HepG2 (cell line): ENCODE measurements around the gene SLC4A7. TPM values are rescaled to one million over a fixed set of nuclear protein-coding genes. Genes with fewer than 3 reads are reported as not detected.

Experiments
- ARNT ChIP-seq: fragments of 450-650 bp; IDR thresholded peaks from 2 replicates; pipeline ENCODE4 v1.6.1; 2017
- ATF6 ChIP-seq: sonication (generic); formaldehyde crosslinking; conservative IDR thresholded peaks from 2 replicates; pipeline ENCODE4 v1.4.0; 2020; ENCODE audit warnings: missing genetic modification reagents
- KAT8 ChIP-seq: IDR thresholded peaks from 2 replicates; pipeline ENCODE4 v1.6.1; 2016; ENCODE audit warnings: missing genetic modification reagents, missing compliant biosample characterization
- KLF11 ChIP-seq: IDR thresholded peaks from 2 replicates; pipeline ENCODE4 v1.6.1; 2016; ENCODE audit warnings: missing compliant biosample characterization
- MIXL1 ChIP-seq: IDR thresholded peaks from 2 replicates; pipeline ENCODE4 v1.6.1; 2016
- PRDM10 ChIP-seq: sonication (generic); formaldehyde crosslinking; IDR thresholded peaks from 2 replicates; pipeline ENCODE4 v1.4.0; 2020; ENCODE audit warnings: low read depth, missing genetic modification reagents
- RCOR2 ChIP-seq: IDR thresholded peaks from 2 replicates; pipeline ENCODE4 v1.6.1; 2016; ENCODE audit warnings: missing biosample characterization, missing genetic modification reagents
- SYNCRIP ChIP-seq: fragments of 200-400 bp; formaldehyde crosslinking; IDR thresholded peaks from 2 replicates; pipeline ENCODE4 v1.6.1; 2018; ENCODE audit warnings: mild to moderate bottlenecking, low read depth, low read length; ENCODE audit not compliant: insufficient read depth
- TCF12 ChIP-seq, 2 experiments: fragments of 450-650 bp in 1 of 2; sonication (generic) in 1 of 2; formaldehyde crosslinking in 1 of 2; IDR thresholded peaks; 2 replicates each; pipeline versions ENCODE4 v1.6.1 to v1.8.0; 2017 to 2022; ENCODE audit warnings: antibody characterized with exemption in 1 of 2, mild to moderate bottlenecking in 1 of 2, missing genetic modification reagents in 1 of 2, moderate library complexity in 1 of 2
- ZFAT ChIP-seq: sonication (generic); formaldehyde crosslinking; conservative IDR thresholded peaks from 2 replicates; pipeline ENCODE4 v1.8.1; 2023; ENCODE audit warnings: missing genetic modification reagents, inconsistent platforms
- ZNF12 ChIP-seq: sonication (generic); formaldehyde crosslinking; IDR thresholded peaks from 2 replicates; pipeline ENCODE4 v1.5.0; 2020; ENCODE audit warnings: missing genetic modification reagents
- ZNF33B ChIP-seq: sonication (generic); formaldehyde crosslinking; IDR thresholded peaks from 2 replicates; pipeline ENCODE4 v1.5.1; 2020; ENCODE audit warnings: mild to moderate bottlenecking, missing genetic modification reagents
- ZNF451 ChIP-seq: sonication (generic); formaldehyde crosslinking; IDR thresholded peaks from 2 replicates; pipeline ENCODE4 v1.5.0; 2020; ENCODE audit warnings: mild to moderate bottlenecking, missing genetic modification reagents
- ZNF484 ChIP-seq: sonication (generic); formaldehyde crosslinking; IDR thresholded peaks from 2 replicates; pipeline ENCODE4 v1.5.1; 2020; ENCODE audit warnings: mild to moderate bottlenecking, low read depth, missing genetic modification reagents, borderline replicate concordance
- ZNF572 ChIP-seq: sonication (generic); formaldehyde crosslinking; IDR thresholded peaks from 2 replicates; pipeline ENCODE4 v1.5.1; 2020; ENCODE audit warnings: mild to moderate bottlenecking, missing genetic modification reagents
- ZNF605 ChIP-seq: sonication (generic); formaldehyde crosslinking; IDR thresholded peaks from 2 replicates; pipeline ENCODE4 v1.8.0; 2022; ENCODE audit warnings: mild to moderate bottlenecking, missing genetic modification reagents
- ZNF772 ChIP-seq: sonication (generic); formaldehyde crosslinking; IDR thresholded peaks from 2 replicates; pipeline ENCODE4 v1.5.0; 2020; ENCODE audit warnings: mild to moderate bottlenecking, missing genetic modification reagents
- polyA plus RNA-seq, 8 experiments: library from polyadenylated mRNA; depleted of rRNA in 3 of 8; stranded (reverse) in 7 of 8; unstranded in 1 of 8; fragments of >200 nt; fragmentation: Illumina TruSeq in 4 of 8; extraction: Trizol in 4 of 8; gene quantifications; 2 replicates each; pipeline versions ENCODE4 v1.2.1 to v1.2.3, GENCODE V29; 2011 to 2016; ENCODE audit warnings: low read depth in 4 of 8, missing spikeins in 1 of 8, mixed read lengths in 1 of 8; ENCODE audit not compliant: insufficient read depth in 1 of 8
- total RNA-seq, 5 experiments: library from RNA; depleted of rRNA; stranded (reverse); fragments of >200 nt; fragmentation: Illumina TruSeq; extraction: Trizol; gene quantifications; 2 replicates each; pipeline ENCODE4 v1.2.3, GENCODE V29; 2016; ENCODE audit warnings: low read depth in 1 of 5
- TF ChIP-seq, protein P1 (sequence below): sonication (generic); formaldehyde crosslinking; IDR thresholded peaks from 2 replicates; pipeline ENCODE4 v1.5.0; 2020; ENCODE audit warnings: missing genetic modification reagents
- TF ChIP-seq, protein P2 (sequence below), 2 experiments: sonication (generic) in 1 of 2; formaldehyde crosslinking in 1 of 2; IDR thresholded peaks; 2 replicates each; pipeline versions ENCODE4 v1.4.0 to v1.6.1; 2018 to 2020; ENCODE audit warnings: missing genetic modification reagents in 2 of 2, borderline replicate concordance in 1 of 2, low read depth in 1 of 2, mild to moderate bottlenecking in 1 of 2, missing biosample characterization in 1 of 2

The SLC4A7 gene
- total and polyA plus RNA-seq, 2 of the 13 experiments (the other 11 are each of a cell fraction or from before 2014, with no cell fraction given), result 16.4 to 43.8 TPM

DNA sequence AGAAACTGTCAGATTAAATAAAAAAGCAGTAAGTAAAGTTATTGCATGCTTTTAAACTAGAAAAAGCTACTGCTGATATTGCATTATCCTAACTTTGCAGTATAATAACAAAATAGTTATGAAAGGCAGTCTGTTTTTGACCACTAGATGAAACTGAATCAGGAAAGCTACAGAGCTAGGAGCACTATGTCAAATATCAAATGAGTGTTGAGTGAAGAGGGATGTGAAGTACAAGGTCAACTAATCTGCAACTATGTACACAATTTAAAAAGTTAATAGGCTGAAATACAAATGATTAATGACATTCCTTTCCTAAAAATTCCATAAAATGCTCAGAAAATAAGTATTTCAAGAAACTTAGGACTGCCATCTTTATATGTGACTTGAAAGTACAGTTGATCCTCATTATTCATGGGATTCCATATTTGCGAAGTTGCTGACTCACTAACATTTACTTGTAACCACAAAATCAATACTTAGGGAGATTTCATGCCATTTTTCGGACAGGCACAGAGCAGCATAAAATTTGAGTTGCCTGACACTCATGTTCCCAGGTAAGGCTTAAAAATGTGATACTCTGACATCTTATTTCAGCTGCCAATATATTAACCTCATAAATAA is 34.5 kb downstream of the SLC4A7 start (continued):
- TF ChIP-seq ZNF451 (no peak), ZFAT (CRISPR knock-in tag) (no peak), PRDM10 (no peak), KAT8 (CRISPR knock-in tag) (peak; percentile 46; the same call in 1 of the 2 replicates), ZNF605 (CRISPR knock-in tag) (no peak), ATF6 (CRISPR knock-in tag) (no peak), ZNF33B (no peak), TCF12 (IDR thresholded peaks at IDR 0.05) (no peak), TCF12 (CRISPR knock-in tag; IDR thresholded peaks at IDR 0.05) (no peak), ZNF484 (CRISPR knock-in tag) (no peak), KLF11 (CRISPR knock-in tag) (no peak), MIXL1 (CRISPR knock-in tag) (no peak; the same call in 1 of the 2 replicates), ARNT (no peak), RCOR2 (CRISPR knock-in tag) (no peak; the same call in 1 of the 2 replicates), ZNF12 (CRISPR knock-in tag) (no peak), ZNF772 (CRISPR knock-in tag) (no peak), SYNCRIP (no peak), ZNF572 (no peak)
- TF ChIP-seq, protein P1, sequence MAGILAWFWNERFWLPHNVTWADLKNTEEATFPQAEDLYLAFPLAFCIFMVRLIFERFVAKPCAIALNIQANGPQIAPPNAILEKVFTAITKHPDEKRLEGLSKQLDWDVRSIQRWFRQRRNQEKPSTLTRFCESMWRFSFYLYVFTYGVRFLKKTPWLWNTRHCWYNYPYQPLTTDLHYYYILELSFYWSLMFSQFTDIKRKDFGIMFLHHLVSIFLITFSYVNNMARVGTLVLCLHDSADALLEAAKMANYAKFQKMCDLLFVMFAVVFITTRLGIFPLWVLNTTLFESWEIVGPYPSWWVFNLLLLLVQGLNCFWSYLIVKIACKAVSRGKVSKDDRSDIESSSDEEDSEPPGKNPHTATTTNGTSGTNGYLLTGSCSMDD (CRISPR knock-in tag), result no peak
- TF ChIP-seq, protein P2, sequence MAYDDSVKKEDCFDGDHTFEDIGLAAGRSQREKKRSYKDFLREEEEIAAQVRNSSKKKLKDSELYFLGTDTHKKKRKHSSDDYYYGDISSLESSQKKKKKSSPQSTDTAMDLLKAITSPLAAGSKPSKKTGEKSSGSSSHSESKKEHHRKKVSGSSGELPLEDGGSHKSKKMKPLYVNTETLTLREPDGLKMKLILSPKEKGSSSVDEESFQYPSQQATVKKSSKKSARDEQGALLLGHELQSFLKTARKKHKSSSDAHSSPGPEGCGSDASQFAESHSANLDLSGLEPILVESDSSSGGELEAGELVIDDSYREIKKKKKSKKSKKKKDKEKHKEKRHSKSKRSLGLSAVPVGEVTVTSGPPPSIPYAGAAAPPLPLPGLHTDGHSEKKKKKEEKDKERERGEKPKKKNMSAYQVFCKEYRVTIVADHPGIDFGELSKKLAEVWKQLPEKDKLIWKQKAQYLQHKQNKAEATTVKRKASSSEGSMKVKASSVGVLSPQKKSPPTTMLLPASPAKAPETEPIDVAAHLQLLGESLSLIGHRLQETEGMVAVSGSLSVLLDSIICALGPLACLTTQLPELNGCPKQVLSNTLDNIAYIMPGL (CRISPR knock-in tag; IDR thresholded peaks at IDR 0.05; ENCODE audit: borderline replicate concordance in 1 of 2, low read depth in 1 of 2), result no peak
